COLO829 (cell line): ENCODE data around the gene TCF3.
A peak's percentile ranks its signal among the peaks of the same experiment; 100 is the strongest.

Experiments
- DNase-seq: peaks from one replicate; pipeline ENCODE4 v3.0.0; 2012; ENCODE audit warnings: low spot score

The TCF3 gene

DNA sequence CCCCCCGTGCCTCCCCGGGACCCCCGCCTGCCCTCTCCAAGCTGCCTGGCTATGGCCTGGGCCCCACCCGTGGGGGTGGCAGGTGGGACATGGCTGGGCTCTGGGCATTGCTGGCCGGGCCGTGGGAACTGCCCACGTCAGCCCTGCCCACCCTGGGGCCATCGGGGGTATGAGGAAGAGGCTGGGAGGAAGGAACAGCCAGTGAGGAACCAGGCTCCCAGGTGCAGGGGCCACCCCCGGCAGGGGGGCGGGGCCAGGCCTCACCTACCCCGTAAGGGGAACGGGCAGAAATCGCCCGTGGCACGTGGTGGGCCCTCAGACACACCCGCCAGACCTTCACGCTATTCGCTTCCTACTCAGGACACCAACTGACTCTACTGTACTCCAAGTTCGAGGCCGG, 22.4 kb downstream of the TCF3 start:
- DNase-seq: no peak

DNA sequence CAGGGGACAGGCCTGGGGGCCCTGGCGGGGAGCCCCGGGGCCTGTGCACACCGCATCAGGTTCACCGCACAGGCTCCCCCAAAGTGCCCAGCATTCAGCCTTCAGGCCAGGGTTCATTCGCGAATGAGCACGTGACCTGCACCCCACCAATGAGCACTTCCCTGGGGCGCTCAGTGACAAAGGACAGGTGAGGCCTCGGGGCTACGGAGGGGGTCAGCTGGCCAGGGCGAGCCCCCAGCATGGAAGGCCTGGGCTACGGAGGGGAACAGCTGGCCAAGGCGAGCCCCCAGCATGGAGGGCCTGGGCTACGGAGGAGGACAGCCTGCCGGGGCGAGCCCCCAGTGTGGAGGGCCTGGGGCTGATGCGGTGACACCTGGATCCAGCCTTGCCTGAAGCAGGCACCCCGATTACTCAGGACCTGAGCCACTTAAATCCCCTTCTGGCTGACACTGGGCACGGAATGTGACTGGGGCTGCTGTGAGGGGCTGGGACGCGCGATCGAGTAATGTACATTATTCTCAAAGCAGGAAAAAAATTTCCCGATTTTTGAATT, 23.1 kb downstream of the TCF3 start:
- no peak for DNase-seq

DNA sequence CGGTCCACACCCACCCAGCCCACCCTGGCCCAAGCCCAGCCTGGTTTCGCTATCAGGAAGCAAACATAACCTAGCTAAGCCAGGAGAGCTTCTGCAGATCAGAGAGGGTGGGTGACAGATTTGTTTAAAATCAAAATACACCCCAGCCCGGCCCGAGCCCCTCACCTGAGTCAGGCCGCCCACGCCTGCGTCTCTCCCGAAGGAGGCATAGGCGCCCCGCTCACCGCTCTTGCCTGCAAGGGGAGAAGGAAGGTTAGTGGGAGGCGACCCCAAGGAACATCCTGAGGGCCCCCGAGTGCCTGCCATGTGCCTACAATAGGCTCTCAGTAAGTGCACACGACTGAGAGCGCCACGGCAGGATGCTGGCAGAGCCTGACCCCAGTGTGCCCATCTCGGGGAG, 25.2 kb downstream of the TCF3 start:
- no peak for DNase-seq

DNA sequence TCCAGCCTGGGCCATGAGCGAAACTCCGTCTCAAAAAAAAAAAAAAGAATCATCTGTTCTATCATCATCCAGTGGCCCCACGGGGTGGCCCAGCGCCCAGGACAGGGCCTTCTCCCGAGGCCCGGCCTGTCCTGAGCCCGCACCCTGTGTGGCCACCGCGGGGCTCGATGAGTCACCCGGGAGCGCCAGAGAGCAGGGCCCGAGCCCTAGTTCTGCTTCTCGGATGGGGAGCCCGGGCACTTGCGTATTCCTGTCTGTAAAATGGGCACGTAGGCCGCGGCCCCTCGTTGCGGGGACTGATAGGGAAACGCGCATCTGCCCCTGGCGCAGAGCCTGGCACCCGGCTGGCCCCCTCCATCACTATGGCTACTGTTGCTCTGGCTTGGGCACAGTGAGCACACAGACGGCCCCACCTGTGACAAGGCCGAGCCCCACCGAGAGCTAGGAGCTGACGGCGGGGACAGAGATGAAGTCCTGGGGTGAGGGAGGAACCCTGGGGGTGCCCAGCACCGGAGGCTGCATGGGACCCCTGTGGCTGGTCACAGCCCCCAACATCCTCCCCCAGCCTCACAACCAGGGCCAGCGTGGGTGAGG, 25.9 kb downstream of the TCF3 start:
- DNase-seq: no peak

DNA sequence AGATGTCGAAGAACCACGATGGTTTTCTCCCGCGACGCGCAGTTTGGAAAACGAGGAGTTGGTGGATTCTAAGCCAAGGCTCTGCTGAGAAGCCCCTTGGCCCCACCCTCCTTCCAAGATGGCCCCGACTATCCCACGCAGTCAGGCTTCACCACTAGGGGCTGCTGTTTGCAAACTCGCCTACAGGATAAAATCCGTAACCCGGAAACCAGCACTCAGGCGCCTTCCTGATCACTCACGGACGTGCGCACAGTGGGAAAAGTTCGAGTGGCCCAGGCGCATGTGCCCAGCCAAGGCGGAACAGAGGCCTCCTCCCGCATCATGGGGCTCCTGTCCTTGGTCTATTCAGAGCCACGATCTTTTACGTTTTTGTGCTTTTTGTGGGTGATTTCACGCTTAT, 28.0 kb downstream of the TCF3 start:
- peak; percentile 53 for DNase-seq

DNA sequence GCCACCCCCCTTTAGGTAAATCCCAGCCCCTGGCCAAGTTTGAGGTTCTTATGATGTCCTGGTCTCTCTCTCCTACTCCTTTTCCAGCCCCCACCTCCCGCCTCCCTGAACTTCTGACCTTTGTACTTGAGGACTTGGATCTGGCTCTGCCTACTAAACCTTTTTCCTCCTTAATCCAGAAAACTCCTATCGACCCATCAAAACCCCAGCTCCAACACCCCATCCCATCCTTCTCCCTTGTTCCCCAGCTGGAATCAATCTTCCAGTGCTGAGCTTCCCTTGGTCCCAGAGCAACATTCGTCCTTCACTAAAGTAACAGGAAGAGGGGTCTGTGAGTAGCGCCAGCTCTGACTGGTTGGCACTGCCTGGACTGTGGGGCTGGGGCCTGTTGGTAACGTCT, 29.9 kb downstream of the TCF3 start:
- no peak for DNase-seq

DNA sequence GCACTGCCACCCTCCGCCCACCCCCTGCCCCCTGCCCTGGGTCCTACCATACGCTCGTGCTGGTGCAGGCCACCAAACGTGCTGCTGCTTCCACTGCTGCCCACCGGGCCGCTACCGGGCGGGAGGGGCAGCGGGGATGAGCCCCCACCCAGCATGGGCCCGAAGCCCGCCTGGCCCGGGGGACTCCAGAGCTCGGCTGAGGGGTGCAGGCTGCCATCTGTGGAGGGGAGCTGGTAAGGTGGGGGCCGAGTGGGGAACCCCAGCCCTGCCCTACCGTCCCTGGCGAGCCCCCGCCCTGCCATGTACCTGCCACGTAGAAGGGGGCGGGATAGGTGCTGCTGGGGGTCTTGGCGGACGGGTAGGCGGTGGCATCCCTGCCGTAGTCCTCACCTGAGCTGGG, 30.4 kb downstream of the TCF3 start:
- DNase-seq: no peak

DNA sequence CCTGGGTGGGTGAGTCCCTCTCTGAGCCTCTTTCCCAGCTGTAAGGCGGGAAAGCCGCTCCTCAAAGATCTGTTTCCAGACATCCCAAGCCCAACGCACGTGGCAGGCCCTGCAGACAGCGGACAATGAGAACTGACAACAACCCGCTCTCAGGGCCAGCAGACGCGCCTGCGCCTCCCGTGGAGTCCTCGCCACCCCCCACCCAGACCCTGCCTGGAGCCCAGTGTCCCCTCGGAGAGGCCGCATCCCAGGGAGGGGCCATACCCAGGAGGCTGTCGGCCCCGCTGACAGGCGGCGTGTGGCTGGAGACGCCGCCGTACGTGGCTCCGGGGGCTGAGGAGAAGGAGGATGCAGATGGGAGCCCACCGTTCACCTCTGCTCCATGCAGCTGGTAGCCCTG, 30.8 kb downstream of the TCF3 start:
- no peak for DNase-seq

DNA sequence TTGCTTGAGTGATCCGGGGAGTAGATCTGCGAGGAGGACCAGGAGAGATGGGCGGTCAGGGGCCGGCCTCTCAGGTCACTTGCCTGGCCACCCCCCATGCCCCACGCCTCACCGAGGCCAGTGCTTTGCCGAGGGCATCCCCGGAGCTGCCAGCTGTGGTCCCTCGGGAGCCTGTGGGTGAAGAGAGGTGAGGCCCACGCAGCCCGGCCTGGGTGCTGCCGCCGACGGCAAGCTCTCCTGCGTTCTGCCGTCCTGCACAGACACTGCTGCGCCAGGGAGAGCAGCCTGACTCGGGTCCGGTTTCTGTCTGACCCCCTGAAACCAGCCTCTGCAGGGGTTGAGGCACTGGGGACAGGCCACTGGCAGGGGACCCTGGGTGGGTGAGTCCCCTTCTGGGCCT, 31.4 kb downstream of the TCF3 start:
- no peak for DNase-seq

DNA sequence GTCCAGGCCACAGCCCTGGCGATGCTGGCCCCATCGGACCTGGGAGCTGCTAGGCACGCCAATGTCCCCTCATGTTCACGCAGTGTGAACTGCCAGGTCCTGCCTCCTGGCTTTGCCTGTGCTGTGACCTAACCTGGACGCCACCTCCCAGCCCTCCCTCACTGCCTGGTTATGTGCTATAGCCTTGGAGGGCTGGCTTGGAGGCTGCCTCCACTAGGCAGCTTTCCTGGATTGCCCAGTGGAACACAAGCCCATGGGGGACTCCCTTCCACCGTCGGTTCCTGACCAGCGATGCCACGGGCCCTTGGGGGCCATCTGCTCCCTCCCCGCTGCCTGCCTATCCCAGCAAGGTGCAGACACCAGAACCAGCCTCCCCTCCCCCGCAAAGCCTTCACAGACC, 31.9 kb downstream of the TCF3 start:
- no peak for DNase-seq

DNA sequence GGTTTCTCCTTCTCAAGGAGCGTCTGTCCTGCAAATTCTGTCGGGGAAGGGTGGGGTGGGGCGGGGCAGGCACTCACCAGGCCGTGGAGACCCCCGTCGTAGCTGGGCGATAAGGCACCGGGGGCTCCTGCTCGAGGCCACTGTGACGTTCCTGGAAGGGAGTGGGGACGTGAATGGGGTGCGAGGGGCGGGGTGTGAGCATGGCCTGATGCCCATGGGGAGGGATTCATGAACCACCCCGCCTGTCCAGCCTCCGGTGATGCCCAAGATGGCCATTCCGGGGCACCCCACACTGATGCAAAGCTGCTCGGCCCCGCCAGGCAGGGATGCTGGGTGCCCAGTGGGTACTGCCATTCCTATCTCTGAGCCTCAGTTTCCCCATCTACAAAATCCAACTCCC, 32.7 kb downstream of the TCF3 start:
- no peak for DNase-seq

DNA sequence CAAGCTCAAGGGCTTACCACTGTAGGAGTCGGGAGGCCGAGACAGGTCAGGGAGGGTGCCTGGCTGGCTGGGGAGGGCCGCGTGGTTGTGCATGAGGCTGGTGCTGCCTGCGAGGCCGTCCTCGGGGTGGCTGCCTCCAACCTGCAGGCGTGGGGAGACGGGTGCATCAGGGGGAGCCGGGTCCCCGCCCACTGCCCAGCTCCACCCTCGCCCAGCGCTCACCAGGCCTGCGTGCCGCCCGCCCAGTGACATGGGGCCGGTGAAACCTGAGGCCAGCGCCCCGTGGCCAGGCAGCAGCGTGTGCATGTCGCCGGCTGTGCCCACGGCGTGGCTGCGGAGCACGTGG, 33.3 kb downstream of the TCF3 start:
- no peak for DNase-seq

DNA sequence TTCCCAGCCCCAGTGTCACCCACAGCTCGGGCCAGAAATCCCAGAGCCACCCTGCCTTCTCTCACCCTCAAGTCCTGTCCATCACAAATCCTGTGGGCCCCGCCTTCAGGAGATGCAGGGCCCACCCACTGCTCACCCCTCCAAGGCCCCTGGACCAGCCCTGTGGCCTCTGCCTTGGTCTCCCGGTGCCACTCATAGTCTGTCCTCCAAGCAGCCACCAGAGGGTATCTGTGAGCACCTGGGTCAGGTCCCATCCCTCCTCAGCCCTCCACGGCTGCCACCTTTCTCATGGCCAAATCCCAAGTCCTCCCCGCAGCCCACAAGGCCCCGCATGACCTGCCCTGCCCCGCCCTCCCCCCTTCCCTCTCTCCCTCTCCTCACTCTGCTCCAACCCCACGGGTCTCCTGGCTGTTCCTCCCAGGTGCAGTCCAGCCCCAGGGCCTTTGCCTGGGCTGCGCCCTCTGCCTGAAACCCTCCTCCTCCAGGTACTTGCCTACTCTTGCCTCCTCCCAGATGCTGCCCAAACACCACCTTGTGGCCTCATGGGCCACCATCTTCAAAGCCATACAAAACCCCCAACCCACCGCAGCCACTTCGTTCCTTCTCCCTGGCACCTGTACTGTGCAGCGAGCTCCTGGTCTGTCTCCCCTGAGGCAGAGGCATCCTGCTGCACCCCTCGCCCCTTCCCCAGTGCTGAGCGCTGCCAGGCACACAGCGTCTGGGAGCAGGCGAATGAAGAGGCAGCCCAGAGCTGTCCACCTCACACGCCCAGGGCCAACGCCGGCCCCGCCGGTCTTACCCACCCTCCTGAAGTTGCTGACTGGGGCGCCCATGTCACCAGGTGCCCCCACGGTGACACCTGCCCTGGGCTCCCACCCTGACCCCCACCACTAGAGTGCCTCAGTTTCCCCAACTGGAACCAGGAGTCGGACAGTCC, 34.0 kb downstream of the TCF3 start:
- DNase-seq: no peak

DNA sequence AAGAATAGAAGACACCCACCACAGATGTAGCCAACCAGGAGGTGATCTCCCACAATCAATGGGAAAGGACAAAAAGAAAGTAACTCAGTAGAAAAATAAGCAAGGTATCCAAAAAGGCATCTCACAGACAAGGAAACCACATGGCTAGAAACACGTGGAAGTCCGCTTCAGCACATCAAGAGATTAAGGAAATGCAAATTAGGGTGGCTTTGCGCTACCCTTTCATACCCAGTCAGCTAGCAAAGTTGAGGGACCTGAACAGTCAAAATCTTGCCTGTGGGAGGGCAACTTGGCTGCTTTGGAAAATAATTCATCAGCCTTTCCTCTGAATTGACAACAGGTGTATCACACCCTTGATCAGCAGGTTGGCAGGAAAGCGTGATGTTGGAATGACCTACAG, 35.5 kb downstream of the TCF3 start:
- no peak for DNase-seq

DNA sequence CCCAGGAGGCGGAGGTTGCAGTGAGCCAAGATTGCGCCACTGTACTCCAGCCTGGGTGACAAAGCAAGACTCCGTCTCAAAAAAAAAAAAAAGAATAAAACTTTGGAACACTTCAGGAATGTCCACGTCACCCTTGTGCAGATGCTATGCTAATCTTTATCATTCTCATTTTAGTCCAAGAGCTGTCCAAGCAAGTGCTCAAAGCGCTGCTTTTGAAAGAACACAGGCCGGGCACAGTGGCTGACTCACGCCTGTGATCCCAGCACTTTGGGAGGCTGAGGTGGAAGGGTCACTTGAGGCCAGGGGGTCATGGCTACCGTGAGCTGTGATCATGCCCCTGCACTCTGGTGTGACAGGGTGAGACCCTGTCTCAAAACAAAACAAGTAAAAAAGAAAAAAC, 36.0 kb downstream of the TCF3 start:
- no peak for DNase-seq

DNA sequence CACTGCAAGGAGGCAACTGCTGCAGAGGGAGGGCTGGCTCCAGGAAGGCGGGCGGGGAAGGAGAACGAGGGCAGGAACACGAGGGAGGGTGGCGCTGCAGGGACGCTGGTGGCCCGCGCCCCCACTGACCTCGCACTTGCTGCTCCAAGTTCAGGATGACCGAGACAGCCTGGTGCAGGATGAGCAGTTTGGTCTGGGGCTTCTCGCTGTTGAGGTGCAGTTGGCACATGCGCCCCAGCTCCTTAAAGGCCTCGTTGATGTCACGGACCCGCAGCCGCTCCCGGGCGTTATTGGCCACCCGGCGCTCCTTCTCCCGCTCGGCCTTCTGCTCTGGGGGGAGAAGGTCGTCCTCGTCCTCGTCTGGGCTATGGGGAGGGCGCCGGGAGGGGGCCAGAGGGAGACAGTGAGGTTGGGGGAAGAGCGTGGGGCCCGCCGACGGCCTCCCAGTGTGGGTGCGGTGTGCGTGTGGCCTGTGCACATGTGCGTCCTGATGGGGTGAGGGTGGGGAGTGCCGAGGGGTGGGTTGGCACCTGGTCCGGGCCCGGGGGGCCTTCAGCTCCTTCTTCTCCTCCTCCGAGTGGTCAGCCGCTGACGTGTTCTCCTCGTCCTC, 37.2 kb downstream of the TCF3 start:
- DNase-seq: no peak

DNA sequence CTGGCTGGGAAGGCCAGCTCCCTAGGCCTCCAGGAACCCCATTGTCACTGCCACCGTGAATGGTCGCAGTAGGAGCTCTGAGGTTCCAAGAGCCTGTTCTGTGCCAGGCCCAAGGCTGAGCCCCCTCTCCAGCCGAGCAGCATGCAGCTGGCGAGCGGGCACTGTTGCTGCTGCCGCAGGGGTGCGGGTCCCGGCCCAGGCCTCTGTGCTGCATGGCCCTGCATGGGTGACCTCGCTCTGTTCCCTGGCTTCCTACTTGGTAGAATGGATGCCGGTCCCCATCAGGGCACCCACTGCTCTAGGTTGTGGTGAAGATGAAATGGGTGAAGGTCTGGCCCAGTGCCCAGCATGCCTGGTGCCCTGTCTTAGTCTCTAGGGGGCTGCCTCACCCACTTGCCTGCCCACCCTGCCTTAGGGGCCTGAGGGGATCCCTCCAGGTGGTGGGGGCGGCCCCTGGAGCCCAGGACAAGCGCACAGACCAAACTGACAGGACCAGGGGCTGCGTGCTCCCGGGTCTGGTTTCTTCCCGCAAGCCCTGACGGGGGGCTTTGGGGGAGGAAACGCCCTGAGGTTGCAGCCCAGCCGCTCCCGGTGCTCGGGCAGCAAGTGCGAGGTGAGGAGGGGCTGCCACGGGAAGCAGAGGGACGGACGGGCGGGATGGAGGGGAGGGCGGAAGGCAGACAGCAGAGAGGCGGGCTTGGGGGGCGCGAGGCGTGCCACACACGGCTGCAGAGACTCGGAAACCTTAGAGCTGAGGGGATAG, 38.4 kb downstream of the TCF3 start:
- no peak for DNase-seq

DNA sequence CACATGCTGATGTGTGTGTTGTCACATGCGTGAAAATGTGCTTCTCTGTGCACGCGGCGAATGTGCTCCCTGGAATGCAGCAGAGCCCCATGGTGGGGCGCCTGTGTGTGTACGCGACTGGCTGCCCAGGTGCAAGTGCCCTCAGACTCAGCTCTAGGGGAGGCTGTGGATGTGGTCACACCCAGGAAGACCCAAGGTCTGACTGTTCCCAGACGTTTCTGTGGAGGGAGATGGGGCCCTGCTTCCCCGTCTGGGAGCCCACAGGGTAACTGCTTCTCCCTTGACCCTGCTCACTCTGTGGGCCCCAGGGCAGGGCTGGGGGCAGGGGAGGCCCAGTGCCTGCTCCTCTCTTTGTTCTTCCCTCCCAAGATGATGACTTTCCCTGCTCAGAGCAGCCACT, 39.3 kb downstream of the TCF3 start:
- DNase-seq: no peak

DNA sequence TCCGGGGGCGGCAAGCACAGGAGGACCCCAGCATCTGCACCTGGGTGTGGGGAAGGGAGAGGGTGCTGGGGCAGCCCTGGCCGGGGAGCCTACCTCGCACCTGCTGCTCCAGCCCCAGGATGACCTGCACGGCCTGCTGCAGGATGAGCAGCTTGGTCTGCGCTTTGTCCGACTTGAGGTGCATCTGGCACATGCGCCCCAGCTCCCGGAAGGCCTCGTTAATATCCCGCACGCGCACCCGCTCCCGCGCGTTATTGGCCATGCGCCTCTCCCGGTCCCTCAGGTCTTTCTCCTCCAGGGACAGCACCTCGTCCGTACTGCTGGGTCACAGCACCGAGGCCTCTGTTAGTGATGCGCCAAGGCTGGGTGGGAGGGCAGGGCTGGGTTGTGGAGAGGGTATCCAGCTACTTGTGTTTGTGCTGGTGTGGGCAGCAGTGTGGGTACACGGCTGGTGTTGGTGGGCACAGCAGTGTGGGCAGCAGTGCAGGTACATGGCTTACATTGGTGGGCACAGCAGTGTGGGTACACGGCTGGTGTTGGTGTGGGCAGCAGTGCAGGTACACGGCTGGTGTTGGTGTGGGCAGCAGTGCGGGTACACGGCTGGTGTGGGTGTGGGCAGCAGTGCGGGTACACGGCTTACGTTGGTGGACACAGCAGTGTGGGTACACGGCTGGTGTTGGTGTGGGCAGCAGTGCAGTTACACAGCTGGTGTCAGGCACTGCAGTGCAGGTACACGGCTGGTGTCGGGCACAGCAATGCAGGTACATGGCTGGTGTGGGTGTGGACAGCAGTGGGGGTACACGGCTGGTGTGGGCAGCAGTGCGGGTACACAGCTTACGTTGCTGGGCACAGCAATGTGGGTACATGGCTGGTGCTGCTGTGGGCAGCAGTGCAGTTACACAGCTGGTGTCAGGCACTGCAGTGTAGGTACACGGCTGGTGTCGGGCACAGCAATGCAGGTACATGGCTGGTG, 40.0 kb downstream of the TCF3 start:
- DNase-seq: no peak

DNA sequence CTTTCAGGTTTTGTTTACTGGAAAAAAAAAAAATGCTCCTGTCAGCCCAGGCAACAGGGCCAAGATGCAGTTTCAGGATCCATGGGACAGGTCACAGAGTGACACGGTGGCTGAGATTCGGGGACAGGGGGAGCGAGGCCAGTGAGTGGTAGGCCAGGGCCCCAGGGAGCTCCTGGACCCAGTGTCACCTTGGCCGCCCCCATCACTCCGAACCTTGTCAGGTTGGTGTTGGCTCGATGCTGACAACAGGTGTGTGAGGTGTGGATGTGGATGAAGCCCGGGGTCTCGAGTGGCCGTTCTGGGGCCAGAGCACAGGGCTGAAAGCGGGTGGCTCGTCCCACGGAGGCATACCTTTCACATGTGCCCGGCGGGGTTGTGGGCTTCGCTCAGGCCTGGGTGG, 41.1 kb downstream of the TCF3 start:
- no peak for DNase-seq

DNA sequence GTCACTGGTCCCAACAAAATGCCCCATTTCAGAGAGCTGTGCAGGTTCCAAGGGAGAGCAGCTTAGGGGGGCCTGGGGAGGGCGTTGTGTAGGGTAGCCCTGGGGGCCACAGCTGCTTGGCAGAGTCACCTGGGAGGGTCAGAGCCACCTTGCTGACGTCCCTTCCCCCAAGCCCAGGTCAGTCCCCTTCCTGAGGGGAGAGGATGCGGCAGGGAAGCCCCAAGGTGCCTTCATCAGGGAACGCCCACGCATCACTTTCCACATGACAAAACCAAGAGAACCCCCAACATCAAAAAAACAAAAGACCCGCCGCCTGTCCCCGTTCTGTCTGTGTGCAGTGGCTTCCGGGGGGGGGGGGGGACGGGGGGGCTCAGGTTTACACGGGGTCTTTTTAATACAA, 41.8 kb downstream of the TCF3 start:
- no peak for DNase-seq
